ENCODE results near the gene PLA2G2F. TPM values are rescaled to one million over a fixed set of nuclear protein-coding genes. Genes with fewer than 3 reads are reported as not detected.

PLA2G2F gene
- total RNA-seq, 1 experiment from 2014 or later: not detected

GRCh38 chr1:20187813-20188454, 48.8 kb downstream of the PLA2G2F start:
- no peak overlapping the region for H3K27ac ChIP-seq (ENCODE audit: low read depth, low read length, poor library complexity, severe bottlenecking)
- ChIA-PET CTCF (no interaction called here), POLR2A (ENCODE audit: low non-redundant PET) (no interaction called here)
- no peaks in the 10 kb centered on the region for H3K9me3 ChIP-seq (ENCODE audit: low read depth, low read length, poor library complexity, severe bottlenecking)
- no peak for DNase-seq (ENCODE audit: low spot score)
- TF ChIP-seq EZH2 (IDR thresholded peaks at IDR 0.05; ENCODE audit: borderline replicate concordance, low read depth, low read length, poor library complexity, severe bottlenecking) (no peak), CTCF (conservative IDR thresholded peaks at IDR 0.05; ENCODE audit: low read depth, low read length) (no peak)
- no peak overlapping the region for H3K4me3 ChIP-seq (ENCODE audit: low read depth, low read length, poor library complexity, severe bottlenecking)
- H3K27me3 ChIP-seq (replicated peaks; ENCODE audit: insufficient read depth, low read depth, low read length, poor library complexity): peaks cover 81% of the 10 kb centered on the region
- H3K36me3 ChIP-seq (ENCODE audit: insufficient read depth, low read length, poor library complexity, severe bottlenecking): no peaks in the 10 kb centered on the region
- intact Hi-C loops (cut with micrococcal nuclease; ENCODE audit: unreplicated experiment): no loop called here
- H3K4me1 ChIP-seq (ENCODE audit: insufficient read depth, low read length, poor library complexity, severe bottlenecking): no peaks in the 10 kb centered on the region
- no TSS peak for BruUV-seq (replicated peaks)

- TF ChIP-seq CTCF (conservative IDR thresholded peaks at IDR 0.05; ENCODE audit: low read depth, low read length) (no peak), EZH2 (IDR thresholded peaks at IDR 0.05; ENCODE audit: borderline replicate concordance, low read depth, low read length, poor library complexity, severe bottlenecking) (no peak)
- intact Hi-C loops (cut with micrococcal nuclease; ENCODE audit: unreplicated experiment): no loop called here
- POLR2A ChIA-PET (ENCODE audit: low non-redundant PET): no interaction called here
Observed at GRCh38 chr1:20188455-20188817, 49.3 kb downstream of the PLA2G2F start.

GRCh38 chr1:20189664-20190063, 50.5 kb downstream of the PLA2G2F start:
- CTCF ChIA-PET: no interaction called here
- POLR2A ChIA-PET (ENCODE audit: low non-redundant PET): no interaction called here
- H3K9me3 ChIP-seq (ENCODE audit: low read depth, low read length, poor library complexity, severe bottlenecking): no peaks in the 10 kb centered on the region
- H3K27ac ChIP-seq (ENCODE audit: low read depth, low read length, poor library complexity, severe bottlenecking): no peak overlapping the region
- H3K27me3 ChIP-seq (replicated peaks; ENCODE audit: insufficient read depth, low read depth, low read length, poor library complexity): peaks cover 90% of the 10 kb centered on the region
- H3K36me3 ChIP-seq (ENCODE audit: insufficient read depth, low read length, poor library complexity, severe bottlenecking): no peaks in the 10 kb centered on the region
- H3K4me1 ChIP-seq (ENCODE audit: insufficient read depth, low read length, poor library complexity, severe bottlenecking): peaks cover under 1% of the 10 kb centered on the region
- DNase-seq (ENCODE audit: low spot score): no peak
- intact Hi-C loops (cut with micrococcal nuclease; ENCODE audit: unreplicated experiment): no loop called here
- no peak overlapping the region for H3K4me3 ChIP-seq (ENCODE audit: low read depth, low read length, poor library complexity, severe bottlenecking)
- BruUV-seq (replicated peaks): no TSS peak
- TF ChIP-seq CTCF (conservative IDR thresholded peaks at IDR 0.05; ENCODE audit: low read depth, low read length) (no peak), EZH2 (IDR thresholded peaks at IDR 0.05; ENCODE audit: borderline replicate concordance, low read depth, low read length, poor library complexity, severe bottlenecking) (no peak)

More at GRCh38 chr1:20188455-20188817, 49.3 kb downstream of the PLA2G2F start:
- no peak for DNase-seq (ENCODE audit: low spot score)
- H3K4me3 ChIP-seq (ENCODE audit: low read depth, low read length, poor library complexity, severe bottlenecking): no peak overlapping the region
- H3K4me1 ChIP-seq (ENCODE audit: insufficient read depth, low read length, poor library complexity, severe bottlenecking): no peaks in the 10 kb centered on the region
- H3K27me3 ChIP-seq (replicated peaks; ENCODE audit: insufficient read depth, low read depth, low read length, poor library complexity): peaks cover 84% of the 10 kb centered on the region
- no peak overlapping the region for H3K27ac ChIP-seq (ENCODE audit: low read depth, low read length, poor library complexity, severe bottlenecking)
- no peaks in the 10 kb centered on the region for H3K9me3 ChIP-seq (ENCODE audit: low read depth, low read length, poor library complexity, severe bottlenecking)
- CTCF ChIA-PET: no interaction called here
- no TSS peak for BruUV-seq (replicated peaks)
- no peaks in the 10 kb centered on the region for H3K36me3 ChIP-seq (ENCODE audit: insufficient read depth, low read length, poor library complexity, severe bottlenecking)
